Endometrial microvascular endothelial cells (primary cell): ENCODE data around the gene MICALL1. TPM values are rescaled to one million over a fixed set of nuclear protein-coding genes. Genes with fewer than 3 reads are reported as not detected.
"Not testable (repeated sequence)": the region's sequence is repeated elsewhere in the genome, so short reads cannot be mapped to it uniquely, and the experiment has no call there.

Experiments
- in situ Hi-C: cut with HindIII; loops from 2 replicates; pipeline ENCODE4 v1.10.0; 2017; ENCODE audit warnings: low sequenced_read_pairs, low pct_unique_long_range_greater_than_20kb; ENCODE audit errors: inconsistent ontology term
- total RNA-seq: library from RNA; depleted of rRNA; stranded (reverse); fragments of >200 nt; gene quantifications from one replicate; pipeline ENCODE4 v1.2.3, GENCODE V29; 2015; ENCODE audit errors: inconsistent ontology term

Gene MICALL1
- total RNA-seq, 1 donor from 2014 or later, result 63.0 TPM

DNA sequence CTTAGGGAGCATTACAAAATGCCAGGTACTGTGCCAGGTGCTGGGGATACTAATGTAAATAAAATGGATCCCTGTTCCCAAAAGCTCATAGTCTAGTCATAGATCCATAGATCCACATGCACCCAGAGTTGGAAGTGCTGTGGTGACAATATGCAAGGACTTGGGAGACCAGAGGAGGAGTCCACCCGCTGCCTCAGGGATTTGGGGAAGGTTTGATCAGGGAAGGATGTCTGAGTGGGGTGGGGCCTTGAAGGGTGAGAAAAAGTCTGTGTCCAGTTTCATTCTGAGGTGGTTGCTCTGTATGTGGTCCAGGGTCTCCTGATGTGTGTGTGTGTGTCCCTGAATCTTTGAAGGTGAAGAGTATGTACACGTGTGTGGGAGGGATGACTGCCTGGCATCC, 69.1 kb downstream of the MICALL1 start:
- in situ Hi-C loops, result no loop called here

DNA sequence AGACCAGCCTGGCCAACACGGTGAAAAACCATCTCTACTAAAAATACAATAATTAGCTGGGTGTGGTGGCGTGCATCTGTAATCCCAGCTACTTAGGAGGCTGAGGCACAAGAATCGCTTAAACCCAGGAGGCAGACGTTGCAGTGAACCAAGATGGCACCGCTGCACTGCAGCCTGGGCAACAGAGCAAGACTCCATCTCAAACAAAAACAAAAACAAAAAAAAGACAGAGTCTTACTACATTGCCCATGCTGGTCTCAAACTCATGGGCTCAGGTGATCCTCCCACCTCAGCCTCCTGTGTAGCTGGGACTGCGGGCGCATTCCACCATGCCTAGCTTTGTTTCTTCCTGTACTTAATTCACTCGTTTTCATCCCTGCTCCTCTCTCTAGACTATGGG, 69.9 kb downstream of the MICALL1 start:
- in situ Hi-C loops, result not testable (repeated sequence)

GRCh38 chr22:37976547-37976946, 70.5 kb downstream of the MICALL1 start:
- in situ Hi-C loops, result no loop called here

DNA sequence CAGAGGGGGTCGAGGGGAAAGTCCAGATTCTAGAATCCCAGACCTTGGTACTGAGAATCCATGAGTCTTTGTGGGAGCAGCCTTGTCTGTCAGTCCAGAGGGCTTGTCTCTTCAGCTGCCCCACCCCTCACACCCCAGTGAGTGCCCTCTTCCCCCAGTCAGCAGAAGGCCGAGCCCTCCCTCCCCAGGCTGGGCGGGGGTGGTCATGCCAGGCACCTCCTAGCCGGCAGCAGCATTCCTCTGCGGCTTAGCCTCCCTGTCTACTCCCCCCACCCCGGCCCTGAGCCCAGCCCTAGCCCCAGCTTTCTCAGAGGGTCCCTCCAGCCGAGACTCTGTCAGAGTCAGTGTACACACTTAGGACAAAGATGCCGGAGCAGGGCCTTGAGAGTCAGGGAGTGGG, 73.7 kb downstream of the MICALL1 start:
- in situ Hi-C loops, result no loop called here

- in situ Hi-C loops, result no loop called here
Observed at GRCh38 chr22:37981282-37982011, 75.3 kb downstream of the MICALL1 start.

GRCh38 chr22:37982151-37982785, 76.2 kb downstream of the MICALL1 start:
- in situ Hi-C loops, result no loop called here

DNA sequence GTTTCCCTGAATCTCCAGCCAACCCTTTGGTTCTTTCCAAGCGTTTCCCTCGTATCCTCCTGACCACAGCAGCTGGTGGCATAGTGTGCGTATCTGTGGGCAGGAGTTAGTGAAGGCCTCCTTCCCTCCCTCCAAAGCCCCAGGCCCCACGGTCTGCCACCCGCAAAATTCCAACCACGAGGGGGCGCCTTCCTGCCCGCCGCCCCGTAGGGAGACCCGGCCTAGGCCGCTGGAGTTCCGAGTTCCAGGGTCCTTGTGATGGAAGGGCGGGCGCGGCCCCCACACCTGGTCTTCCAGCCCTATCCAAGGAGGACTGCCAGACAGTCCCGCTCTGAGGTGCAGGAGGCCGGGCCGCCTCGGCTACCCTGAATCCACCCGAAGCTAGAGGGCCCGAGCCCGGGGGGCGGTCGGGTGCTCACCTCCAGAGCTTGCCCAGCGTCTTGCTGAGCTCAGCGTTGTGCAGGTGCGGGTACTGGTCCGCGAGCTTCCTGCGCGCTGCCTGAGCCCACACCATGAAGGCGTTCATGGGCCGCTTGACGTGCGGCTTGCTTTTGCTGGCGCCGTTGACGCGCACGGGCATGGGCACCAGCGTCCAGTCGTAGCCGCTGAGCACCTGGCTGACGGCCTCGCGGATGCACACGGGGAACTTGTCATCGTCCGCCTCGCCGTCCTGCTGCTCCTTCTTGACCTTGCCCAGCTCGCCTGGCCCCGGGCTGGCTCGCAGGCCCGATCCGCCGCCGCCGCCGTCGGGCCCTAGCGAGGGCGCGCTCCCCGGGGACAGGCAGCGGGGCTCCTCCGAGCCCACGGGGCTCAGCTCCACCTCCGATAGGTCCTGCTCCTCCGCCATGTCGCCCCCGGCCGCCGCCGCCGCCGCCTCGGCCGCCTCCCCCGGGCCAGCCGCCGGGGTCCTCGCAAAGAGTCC, 77.1 kb downstream of the MICALL1 start:
- in situ Hi-C loops, result no loop called here

DNA sequence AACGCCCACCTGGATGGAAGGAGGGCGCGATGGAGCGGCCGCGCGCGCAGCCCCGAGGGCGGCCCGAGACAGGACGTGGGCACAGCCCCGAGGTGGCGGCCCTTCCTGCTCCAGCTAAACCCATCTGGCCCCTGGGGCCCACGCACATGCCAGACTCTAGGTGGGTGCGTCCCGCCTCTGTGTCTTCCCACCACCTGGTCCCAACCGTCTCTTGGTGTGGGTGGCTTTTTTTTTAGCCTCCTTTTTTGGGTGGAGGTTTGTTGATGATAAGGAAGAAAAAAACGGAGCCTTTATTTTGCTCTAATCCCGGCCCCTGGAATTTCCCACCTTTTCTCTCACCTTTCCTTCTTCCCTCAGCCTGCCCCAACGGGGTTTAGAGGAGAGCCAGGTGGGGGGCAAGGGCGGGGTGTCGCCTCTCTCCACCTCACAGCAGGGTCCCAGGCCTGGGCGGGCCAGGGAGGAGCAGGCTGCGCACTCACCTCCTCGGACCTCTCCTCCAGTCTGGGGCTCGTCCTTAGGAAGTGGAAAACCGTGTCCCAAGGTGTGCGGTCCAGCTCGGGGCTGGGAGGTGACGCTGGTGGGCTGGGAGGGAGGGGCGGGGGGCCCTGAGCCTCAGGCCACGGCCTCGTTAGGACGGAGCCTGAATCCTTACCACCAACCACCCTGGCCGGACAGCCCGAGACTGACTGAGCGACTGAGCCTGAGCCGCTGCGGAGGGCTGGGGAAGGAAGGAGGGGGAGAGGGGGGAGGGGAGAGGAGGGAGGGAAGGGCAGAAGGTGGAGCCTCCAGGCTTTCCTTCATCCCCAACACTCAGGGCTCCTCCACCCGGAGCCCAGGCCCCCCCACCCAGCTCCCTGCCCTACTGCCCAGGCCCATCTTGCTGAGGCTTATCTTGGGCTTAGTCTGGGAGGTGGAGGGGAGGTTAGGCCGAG, 78.0 kb downstream of the MICALL1 start, which contains the start of gene SOX10:
Gene SOX10 (minus strand): TSS at position 696 of the 932 bp plus-strand sequence. CDS start 771 bp downstream, outside the sequence.
- in situ Hi-C loops, result no loop called here

DNA sequence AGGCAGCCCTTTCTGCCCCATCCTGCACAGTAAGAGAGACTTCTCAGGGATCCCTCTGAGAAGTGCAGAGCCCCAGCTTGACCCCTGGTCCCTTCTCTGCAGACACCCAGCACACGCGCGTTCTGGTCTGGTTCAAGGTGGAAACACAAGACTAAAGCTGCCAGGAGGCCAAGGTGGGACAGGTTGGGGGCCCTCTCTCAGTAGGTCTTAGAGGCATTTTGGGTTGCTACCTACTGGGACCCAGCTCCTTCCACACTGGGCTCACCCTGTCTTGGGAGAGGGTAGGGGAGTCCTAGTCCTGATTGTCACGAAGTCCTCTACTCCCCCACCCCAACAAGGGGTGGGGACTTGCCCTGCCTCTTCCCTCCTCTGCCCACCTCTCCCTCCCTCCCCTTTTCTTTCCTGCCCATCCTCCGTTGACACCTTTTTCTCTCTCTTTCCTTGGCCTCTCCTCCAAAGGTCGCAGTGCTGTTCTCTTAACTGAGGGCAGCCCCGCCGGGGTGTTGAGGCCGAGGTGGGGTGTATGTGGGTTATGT, 79.0 kb downstream of the MICALL1 start:
- in situ Hi-C loops, result no loop called here

GRCh38 chr22:37985751-37986281, 79.7 kb downstream of the MICALL1 start:
- in situ Hi-C loops, result no loop called here

- in situ Hi-C loops, result no loop called here
Observed at GRCh38 chr22:37986371-37986770, 80.3 kb downstream of the MICALL1 start.

- in situ Hi-C loops, result no loop called here
Observed at GRCh38 chr22:37989146-37990045, 83.3 kb downstream of the MICALL1 start.

DNA sequence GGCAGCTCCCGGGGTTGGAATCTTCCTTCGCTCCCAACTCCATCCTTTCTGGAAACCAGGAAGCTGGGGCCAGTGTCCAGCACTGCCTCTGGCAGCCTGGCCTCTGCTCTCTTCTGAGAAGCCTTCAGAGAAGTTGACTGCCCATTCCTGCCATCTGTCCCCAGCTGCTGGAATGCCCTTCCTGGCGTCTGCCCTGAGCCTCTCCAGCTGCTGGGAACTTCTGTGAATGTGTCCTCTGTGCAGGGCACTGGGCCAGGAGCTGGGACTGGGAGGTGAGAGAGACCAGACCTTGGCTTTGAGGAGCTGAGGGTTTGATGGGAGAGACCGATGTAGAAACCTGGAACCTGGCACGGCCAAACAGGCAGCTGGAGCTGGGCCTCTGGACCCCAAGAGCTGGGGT, 84.2 kb downstream of the MICALL1 start:
- in situ Hi-C loops, result no loop called here

- in situ Hi-C loops, result no loop called here
Observed at GRCh38 chr22:37990862-37991261, 84.8 kb downstream of the MICALL1 start.

DNA sequence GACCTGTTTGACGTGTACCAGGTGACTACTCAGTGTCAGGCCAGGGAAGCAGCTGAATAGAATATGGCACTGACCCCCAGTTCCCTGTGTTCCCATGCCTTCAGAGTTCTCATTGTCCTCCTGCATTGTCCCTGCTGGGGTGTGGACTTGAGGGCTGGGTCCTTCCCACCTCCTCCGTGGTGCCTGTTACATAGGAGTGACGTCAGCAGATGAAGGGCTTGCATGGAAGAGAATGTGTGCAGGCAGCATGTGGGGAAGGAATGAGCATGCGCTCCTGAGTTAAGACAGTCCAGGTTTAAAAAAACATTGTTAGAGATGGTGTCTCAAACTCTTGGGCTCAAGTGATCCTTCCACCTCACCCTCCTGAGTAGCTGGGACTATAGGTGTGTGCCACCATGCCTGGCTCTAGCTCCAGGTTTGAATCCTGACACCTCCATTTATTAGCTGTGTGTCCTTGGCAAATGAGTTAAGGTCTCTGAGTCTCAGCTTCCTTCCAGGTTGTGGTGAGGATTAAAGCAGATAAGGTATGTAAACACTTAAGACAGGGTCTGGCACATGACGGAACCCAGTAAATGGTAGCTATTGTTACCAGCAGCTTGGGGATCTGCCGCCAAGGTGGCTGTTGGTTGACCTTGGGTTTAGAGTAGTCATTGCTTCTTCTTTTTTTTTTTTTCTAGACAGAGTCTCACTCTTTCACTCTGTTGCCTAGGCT, 85.8 kb downstream of the MICALL1 start:
- in situ Hi-C loops, result no loop called here
